ENCODE measurements around the gene KCNJ12.

KCNJ12 gene

DNA sequence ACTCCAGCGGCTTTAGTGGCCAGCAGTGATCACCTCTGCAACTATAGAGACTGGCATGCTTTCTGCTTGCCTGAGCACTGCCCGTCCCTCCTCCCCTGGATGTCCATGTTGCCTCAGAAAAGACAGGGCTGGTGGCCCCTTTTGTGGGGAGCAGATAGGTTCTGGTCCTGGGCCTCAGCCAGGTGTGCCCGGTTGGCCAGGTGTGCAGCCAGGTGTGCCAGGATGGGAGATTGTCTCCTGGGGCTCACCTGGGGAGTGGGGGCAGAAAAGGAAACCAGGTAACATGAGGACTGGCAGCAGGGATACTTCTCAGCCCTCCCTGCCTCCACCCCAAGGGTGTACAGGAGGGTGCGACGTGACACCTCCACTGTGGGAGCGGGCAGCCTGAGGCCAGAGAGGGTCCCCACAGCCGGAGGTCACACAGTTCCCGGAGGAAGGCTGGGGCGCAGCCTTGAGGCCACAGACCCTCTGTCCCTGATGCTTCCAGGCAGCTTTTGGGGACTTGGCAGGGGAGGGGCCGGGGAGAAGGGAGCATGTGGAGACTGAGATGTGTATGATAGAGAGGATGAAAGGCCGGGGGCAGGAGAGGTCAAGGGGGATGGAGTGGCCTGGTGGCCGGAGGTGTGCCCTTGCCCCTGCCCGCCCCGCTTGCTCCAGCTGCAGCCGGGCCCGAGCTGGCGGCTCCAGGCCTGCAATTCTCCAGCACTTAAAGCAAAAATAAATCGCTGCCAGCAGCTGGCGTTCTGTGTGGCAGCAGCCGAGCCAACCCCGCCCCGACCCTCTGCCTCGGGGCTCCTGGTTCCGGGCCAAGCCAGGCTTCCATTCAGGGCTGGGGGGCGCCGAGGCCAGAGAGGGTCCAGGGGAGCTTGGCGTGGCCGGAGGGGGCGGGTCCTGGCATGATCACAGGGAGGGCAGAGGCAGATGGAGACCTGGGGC is 6.7 kb downstream of the KCNJ12 start:
- no peak for DNase-seq (ENCODE audit: low read depth)
- no peak overlapping the region for H3K4me3 ChIP-seq (ENCODE audit: low read length)
- TF ChIP-seq CTCF (conservative IDR thresholded peaks at IDR 0.05; ENCODE audit: low read depth, low read length): no peak

DNA sequence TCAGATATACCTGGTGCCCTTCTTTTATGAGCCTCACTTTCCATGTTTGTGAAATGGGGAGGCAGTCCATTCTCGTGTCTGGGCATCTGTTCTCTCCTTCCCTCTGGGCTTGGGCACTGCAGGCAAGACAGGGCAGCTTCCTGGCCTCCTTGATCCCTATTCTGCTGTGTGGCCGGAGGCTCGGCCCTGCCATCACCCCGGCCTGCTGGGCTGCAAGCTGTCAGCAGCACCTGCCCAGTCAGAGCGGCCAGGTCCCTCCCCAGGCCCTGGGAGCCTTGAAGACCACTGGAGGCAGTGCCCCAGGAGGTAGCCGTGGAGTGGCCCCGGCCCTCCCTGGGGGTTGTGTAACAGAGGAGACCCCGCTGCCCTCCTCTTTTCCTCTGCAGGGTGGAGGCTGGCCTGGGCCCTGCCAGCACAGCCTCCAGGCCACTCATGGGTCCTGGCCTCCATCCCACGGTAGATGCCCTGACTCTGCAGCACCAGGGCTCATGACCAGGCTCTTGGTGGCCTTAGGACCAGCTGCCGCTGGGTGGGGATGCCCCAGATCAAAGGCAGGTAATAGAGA is 9.2 kb downstream of the KCNJ12 start:
- DNase-seq (ENCODE audit: low read depth): no peak
- no peak overlapping the region for H3K4me3 ChIP-seq (ENCODE audit: low read length)
- TF ChIP-seq CTCF (conservative IDR thresholded peaks at IDR 0.05; ENCODE audit: low read depth, low read length): no peak

DNA sequence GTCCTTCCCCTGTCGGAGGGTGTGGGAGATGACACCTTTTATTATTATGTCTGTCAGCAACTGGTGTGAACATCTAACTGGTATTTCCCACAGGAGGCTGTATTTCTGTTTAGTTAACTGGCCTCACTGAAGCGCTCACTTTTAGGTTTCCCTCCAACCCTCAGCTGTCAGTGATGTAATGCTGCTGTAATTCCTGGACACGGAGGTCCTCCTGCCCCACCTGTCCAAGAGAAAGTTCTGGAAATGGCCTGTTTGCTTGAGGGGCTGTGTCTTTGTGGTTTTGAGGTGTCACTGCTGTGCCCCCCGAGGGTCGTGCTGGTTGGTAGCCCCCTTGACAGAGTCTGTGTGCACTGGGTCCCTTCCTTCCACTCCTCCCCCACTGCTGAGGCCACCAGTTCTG is 11.5 kb downstream of the KCNJ12 start:
- no peak overlapping the region for H3K4me3 ChIP-seq (ENCODE audit: low read length)
- no peak for TF ChIP-seq CTCF (conservative IDR thresholded peaks at IDR 0.05; ENCODE audit: low read depth, low read length)
- no peak for DNase-seq (ENCODE audit: low read depth)

GRCh38 chr17:21388066-21388465 is 11.9 kb downstream of the KCNJ12 start:
- no peak for TF ChIP-seq CTCF (conservative IDR thresholded peaks at IDR 0.05; ENCODE audit: low read depth, low read length)
- no peak for DNase-seq (ENCODE audit: low read depth)
- H3K4me3 ChIP-seq (ENCODE audit: low read length): no peak overlapping the region

GRCh38 chr17:21388944-21389343 is 12.8 kb downstream of the KCNJ12 start:
- no peak overlapping the region for H3K4me3 ChIP-seq (ENCODE audit: low read length)
- DNase-seq (ENCODE audit: low read depth): no peak
- TF ChIP-seq CTCF (conservative IDR thresholded peaks at IDR 0.05; ENCODE audit: low read depth, low read length): no peak

GRCh38 chr17:21389394-21389793 is 13.2 kb downstream of the KCNJ12 start:
- H3K4me3 ChIP-seq (ENCODE audit: low read length): no peak overlapping the region
- DNase-seq (ENCODE audit: low read depth): no peak
- no peak for TF ChIP-seq CTCF (conservative IDR thresholded peaks at IDR 0.05; ENCODE audit: low read depth, low read length)

DNA sequence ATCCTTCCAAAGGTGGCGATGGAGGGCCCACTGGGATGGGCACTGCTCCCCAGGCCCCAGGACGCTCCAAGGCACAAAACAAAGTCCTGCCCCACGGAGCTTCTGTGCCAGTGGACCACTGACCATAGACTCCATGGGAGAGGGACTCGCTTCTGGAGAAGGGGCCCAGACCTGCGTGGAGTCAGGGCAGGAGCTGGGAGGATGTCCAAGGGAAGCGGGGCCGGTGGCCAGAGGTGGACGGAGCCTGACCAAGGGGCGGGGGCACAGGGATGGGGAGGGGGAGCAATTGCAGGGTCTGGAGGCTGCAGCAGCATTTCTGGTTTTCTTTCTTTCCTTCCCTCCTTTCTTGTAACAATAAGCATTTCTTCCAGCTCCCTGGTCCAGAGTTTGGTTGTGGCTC is 14.1 kb downstream of the KCNJ12 start:
- no peak for TF ChIP-seq CTCF (conservative IDR thresholded peaks at IDR 0.05; ENCODE audit: low read depth, low read length)
- no peak overlapping the region for H3K4me3 ChIP-seq (ENCODE audit: low read length)
- no peak for DNase-seq (ENCODE audit: low read depth)

All from retinal pigment epithelial cell (primary cell).